ENCODE measurements around the gene MOCS1.
A peak's percentile ranks its signal among the peaks of the same experiment; 100 is the strongest.

Gene MOCS1

GRCh38 chr6:39933669-39934130 is 562 bp downstream of the MOCS1 start:
- Histone ChIP-seq H2BK15ac (ENCODE audit: low read depth, poor library complexity, severe bottlenecking) (peak overlapping the region; percentile 86), H2AK5ac (ENCODE audit: low read length, severe bottlenecking) (no peak overlapping the region), H3K23ac (ENCODE audit: low read length in 2 of 2) (no peak overlapping the region), H4K91ac (ENCODE audit: low read length) (no peak overlapping the region), H3K79me1 (replicated peaks; ENCODE audit: low read length, poor library complexity, severe bottlenecking) (peaks cover 23% of the 10 kb centered on the region), H3K18ac (ENCODE audit: low read depth in 1 of 2, low read length in 2 of 2) (peak overlapping the region; percentile 78 to 88), H2BK5ac (ENCODE audit: low read depth, low read length, poor library complexity, severe bottlenecking) (peak overlapping the region; percentile 35), H3K4me1 (ENCODE audit: control insufficient read depth, insufficient read depth, low read depth, low read length) (peaks cover 8% of the 10 kb centered on the region), H3K27ac (ENCODE audit: low read length, poor library complexity, severe bottlenecking) (no peak overlapping the region), H3K27me3 (ENCODE audit: control insufficient read depth in 1 of 2, insufficient read depth in 1 of 2, low read length in 2 of 2) (no peaks in the 10 kb centered on the region), H3K4ac (ENCODE audit: low read depth in 1 of 2, low read length in 2 of 2) (peak overlapping the region in 1 of 2 experiments; percentile 68), H2BK12ac (ENCODE audit: low read length in 2 of 2) (peak overlapping the region in 1 of 2 experiments; percentile 57), H3K4me2 (ENCODE audit: low read length, poor library complexity, severe bottlenecking) (peak overlapping the region; percentile 91), H3K4me3 (ENCODE audit: insufficient read depth in 1 of 2, low read depth in 1 of 2, low read length in 2 of 2) (peak overlapping the region; percentile 87 to 88), H3K14ac (ENCODE audit: low read length in 2 of 2) (peak overlapping the region in 1 of 2 experiments; percentile 53), H4K8ac (ENCODE audit: low read length) (peak overlapping the region; percentile 52), H3K9ac (ENCODE audit: low read length) (peak overlapping the region; percentile 89), H3K9me3 (ENCODE audit: control insufficient read depth, low read length) (no peaks in the 10 kb centered on the region), H2BK120ac (ENCODE audit: low read depth, low read length) (no peak overlapping the region), H2AFZ (ENCODE audit: low read depth, low read length) (peak overlapping the region; percentile 85), H3K36me3 (ENCODE audit: control insufficient read depth in 1 of 2, insufficient read depth in 2 of 2, low read depth in 1 of 2, low read length in 2 of 2) (peaks cover 0 to 7% of the 10 kb centered on the region in 2 experiments)
- no peak for DNase-seq
- 15% methylated on average over 9 of the region's 9 CpGs for WGBS

GRCh38 chr6:39932386-39932910 is 1.8 kb downstream of the MOCS1 start:
- peaks cover 0 to 7% of the 10 kb centered on the region in 2 experiments for H3K36me3 ChIP-seq (ENCODE audit: control insufficient read depth in 1 of 2, insufficient read depth in 2 of 2, low read depth in 1 of 2, low read length in 2 of 2)
- WGBS = 94% methylated on average over 6 of the region's 8 CpGs
- no peak for DNase-seq

GRCh38 chr6:39931607-39932006 is 2.7 kb downstream of the MOCS1 start:
- Histone ChIP-seq H2BK5ac (ENCODE audit: low read depth, low read length, poor library complexity, severe bottlenecking) (no peak overlapping the region), H3K4ac (ENCODE audit: low read depth in 1 of 2, low read length in 2 of 2) (peak overlapping the region in 1 of 2 experiments; percentile 47), H3K27me3 (ENCODE audit: control insufficient read depth in 1 of 2, insufficient read depth in 1 of 2, low read length in 2 of 2) (no peaks in the 10 kb centered on the region), H3K14ac (ENCODE audit: low read length in 2 of 2) (no peak overlapping the region), H2BK15ac (ENCODE audit: low read depth, poor library complexity, severe bottlenecking) (no peak overlapping the region), H3K23ac (ENCODE audit: low read length in 2 of 2) (peak overlapping the region in 1 of 2 experiments; percentile 53), H2BK120ac (ENCODE audit: low read depth, low read length) (no peak overlapping the region), H3K79me1 (replicated peaks; ENCODE audit: low read length, poor library complexity, severe bottlenecking) (peaks cover 23% of the 10 kb centered on the region), H4K8ac (ENCODE audit: low read length) (peak overlapping the region; percentile 46), H2BK12ac (ENCODE audit: low read length in 2 of 2) (peak overlapping the region in 1 of 2 experiments; percentile 45), H3K18ac (ENCODE audit: low read depth in 1 of 2, low read length in 2 of 2) (peak overlapping the region in 1 of 2 experiments; percentile 15), H4K91ac (ENCODE audit: low read length) (peak overlapping the region; percentile 20), H2AFZ (ENCODE audit: low read depth, low read length) (no peak overlapping the region), H3K4me2 (ENCODE audit: low read length, poor library complexity, severe bottlenecking) (no peak overlapping the region), H2AK5ac (ENCODE audit: low read length, severe bottlenecking) (no peak overlapping the region), H3K9ac (ENCODE audit: low read length) (no peak overlapping the region), H3K36me3 (ENCODE audit: control insufficient read depth in 1 of 2, insufficient read depth in 2 of 2, low read depth in 1 of 2, low read length in 2 of 2) (peaks cover 0 to 7% of the 10 kb centered on the region in 2 experiments), H3K27ac (ENCODE audit: low read length, poor library complexity, severe bottlenecking) (no peak overlapping the region), H3K4me3 (ENCODE audit: insufficient read depth in 1 of 2, low read depth in 1 of 2, low read length in 2 of 2) (no peak overlapping the region), H3K4me1 (ENCODE audit: control insufficient read depth, insufficient read depth, low read depth, low read length) (peaks cover 17% of the 10 kb centered on the region), H3K9me3 (ENCODE audit: control insufficient read depth, low read length) (no peaks in the 10 kb centered on the region)
- no peak for DNase-seq
- 100% methylated on average over 1 of the region's 1 CpG for WGBS

More at GRCh38 chr6:39932386-39932910, 1.8 kb downstream of the MOCS1 start:
- no peak overlapping the region for H3K23ac ChIP-seq (ENCODE audit: low read length in 2 of 2)
- H2BK12ac ChIP-seq (ENCODE audit: low read length in 2 of 2) = no peak overlapping the region
- H2AK5ac ChIP-seq (ENCODE audit: low read length, severe bottlenecking) = no peak overlapping the region
- no peak overlapping the region for H2BK5ac ChIP-seq (ENCODE audit: low read depth, low read length, poor library complexity, severe bottlenecking)
- no peak overlapping the region for H3K27ac ChIP-seq (ENCODE audit: low read length, poor library complexity, severe bottlenecking)
- no peak overlapping the region for H2BK120ac ChIP-seq (ENCODE audit: low read depth, low read length)
- no peak overlapping the region for H3K4me3 ChIP-seq (ENCODE audit: insufficient read depth in 1 of 2, low read depth in 1 of 2, low read length in 2 of 2)
- no peak overlapping the region for H3K4me2 ChIP-seq (ENCODE audit: low read length, poor library complexity, severe bottlenecking)
- H3K4ac ChIP-seq (ENCODE audit: low read depth in 1 of 2, low read length in 2 of 2) = peak overlapping the region in 1 of 2 experiments; percentile 47
- no peak overlapping the region for H2BK15ac ChIP-seq (ENCODE audit: low read depth, poor library complexity, severe bottlenecking)
- no peak overlapping the region for H3K18ac ChIP-seq (ENCODE audit: low read depth in 1 of 2, low read length in 2 of 2)
- H2AFZ ChIP-seq (ENCODE audit: low read depth, low read length) = no peak overlapping the region
- no peaks in the 10 kb centered on the region for H3K9me3 ChIP-seq (ENCODE audit: control insufficient read depth, low read length)
- H4K8ac ChIP-seq (ENCODE audit: low read length) = no peak overlapping the region
- no peak overlapping the region for H3K14ac ChIP-seq (ENCODE audit: low read length in 2 of 2)
- no peak overlapping the region for H4K91ac ChIP-seq (ENCODE audit: low read length)
- peaks cover 23% of the 10 kb centered on the region for H3K79me1 ChIP-seq (replicated peaks; ENCODE audit: low read length, poor library complexity, severe bottlenecking)
- H3K9ac ChIP-seq (ENCODE audit: low read length) = no peak overlapping the region
- peaks cover 9% of the 10 kb centered on the region for H3K4me1 ChIP-seq (ENCODE audit: control insufficient read depth, insufficient read depth, low read depth, low read length)
- no peaks in the 10 kb centered on the region for H3K27me3 ChIP-seq (ENCODE audit: control insufficient read depth in 1 of 2, insufficient read depth in 1 of 2, low read length in 2 of 2)

- no peak for DNase-seq
- H4K8ac ChIP-seq (ENCODE audit: low read length) = no peak overlapping the region
- H2AFZ ChIP-seq (ENCODE audit: low read depth, low read length) = no peak overlapping the region
- H2AK5ac ChIP-seq (ENCODE audit: low read length, severe bottlenecking) = no peak overlapping the region
- no peak overlapping the region for H3K4ac ChIP-seq (ENCODE audit: low read depth in 1 of 2, low read length in 2 of 2)
- H2BK15ac ChIP-seq (ENCODE audit: low read depth, poor library complexity, severe bottlenecking) = no peak overlapping the region
- no peaks in the 10 kb centered on the region for H3K9me3 ChIP-seq (ENCODE audit: control insufficient read depth, low read length)
- H2BK12ac ChIP-seq (ENCODE audit: low read length in 2 of 2) = no peak overlapping the region
- no peak overlapping the region for H2BK120ac ChIP-seq (ENCODE audit: low read depth, low read length)
- H3K23ac ChIP-seq (ENCODE audit: low read length in 2 of 2) = no peak overlapping the region
- H4K91ac ChIP-seq (ENCODE audit: low read length) = no peak overlapping the region
- no peak overlapping the region for H2BK5ac ChIP-seq (ENCODE audit: low read depth, low read length, poor library complexity, severe bottlenecking)
- peak overlapping the region in 1 of 2 experiments; percentile 20 for H3K4me3 ChIP-seq (ENCODE audit: insufficient read depth in 1 of 2, low read depth in 1 of 2, low read length in 2 of 2)
- peaks cover 25% of the 10 kb centered on the region for H3K79me1 ChIP-seq (replicated peaks; ENCODE audit: low read length, poor library complexity, severe bottlenecking)
- no peaks in the 10 kb centered on the region for H3K27me3 ChIP-seq (ENCODE audit: control insufficient read depth in 1 of 2, insufficient read depth in 1 of 2, low read length in 2 of 2)
- H3K14ac ChIP-seq (ENCODE audit: low read length in 2 of 2) = no peak overlapping the region
- H3K36me3 ChIP-seq (ENCODE audit: control insufficient read depth in 1 of 2, insufficient read depth in 2 of 2, low read depth in 1 of 2, low read length in 2 of 2) = peaks cover 8 to 12% of the 10 kb centered on the region in 2 experiments
- peaks cover 17% of the 10 kb centered on the region for H3K4me1 ChIP-seq (ENCODE audit: control insufficient read depth, insufficient read depth, low read depth, low read length)
- H3K18ac ChIP-seq (ENCODE audit: low read depth in 1 of 2, low read length in 2 of 2) = no peak overlapping the region
- H3K4me2 ChIP-seq (ENCODE audit: low read length, poor library complexity, severe bottlenecking) = no peak overlapping the region
- no peak overlapping the region for H3K9ac ChIP-seq (ENCODE audit: low read length)
- H3K27ac ChIP-seq (ENCODE audit: low read length, poor library complexity, severe bottlenecking) = no peak overlapping the region
- WGBS = 83% methylated on average over 4 of the region's 4 CpGs
These were observed 3.7 kb downstream of the MOCS1 start for GRCh38 chr6:39930540-39930939.
